ENCODE results near the gene MUC20.
"Not testable (repeated sequence)": the region's sequence is repeated elsewhere in the genome, so short reads cannot be mapped to it uniquely, and the experiment has no call there.

MUC20 gene

DNA sequence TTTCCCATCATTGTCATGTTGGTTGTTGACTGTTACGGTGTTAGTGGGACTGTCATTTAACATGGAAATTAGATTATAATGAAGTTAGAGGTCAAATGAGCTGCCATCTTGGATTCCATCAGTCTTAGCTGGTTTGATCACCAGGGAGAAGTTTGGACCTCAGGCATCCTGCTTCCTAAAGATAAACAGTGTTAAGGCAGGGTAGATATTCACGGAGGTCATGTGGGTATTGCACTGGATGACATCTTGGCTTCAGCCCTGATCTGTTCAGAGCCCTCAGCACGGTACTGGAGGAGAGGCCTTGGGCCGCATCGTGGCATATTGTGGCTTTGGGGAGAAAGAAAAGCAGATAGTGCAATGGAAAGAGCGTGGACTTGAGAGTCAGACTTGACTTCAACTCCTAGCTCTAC is 11.1 kb upstream of the MUC20 start:
- H3K27me3 ChIP-seq, result no peaks in the 10 kb centered on the region
- no peaks in the 10 kb centered on the region for H3K36me3 ChIP-seq
- H3K4me1 ChIP-seq (ENCODE audit: control insufficient read depth in 1 of 2, insufficient read depth in 1 of 2, low read depth in 1 of 2, low read length in 1 of 2), result no peaks in the 10 kb centered on the region
- no peak overlapping the region for H3K27ac ChIP-seq
- TF ChIP-seq, protein P1, sequence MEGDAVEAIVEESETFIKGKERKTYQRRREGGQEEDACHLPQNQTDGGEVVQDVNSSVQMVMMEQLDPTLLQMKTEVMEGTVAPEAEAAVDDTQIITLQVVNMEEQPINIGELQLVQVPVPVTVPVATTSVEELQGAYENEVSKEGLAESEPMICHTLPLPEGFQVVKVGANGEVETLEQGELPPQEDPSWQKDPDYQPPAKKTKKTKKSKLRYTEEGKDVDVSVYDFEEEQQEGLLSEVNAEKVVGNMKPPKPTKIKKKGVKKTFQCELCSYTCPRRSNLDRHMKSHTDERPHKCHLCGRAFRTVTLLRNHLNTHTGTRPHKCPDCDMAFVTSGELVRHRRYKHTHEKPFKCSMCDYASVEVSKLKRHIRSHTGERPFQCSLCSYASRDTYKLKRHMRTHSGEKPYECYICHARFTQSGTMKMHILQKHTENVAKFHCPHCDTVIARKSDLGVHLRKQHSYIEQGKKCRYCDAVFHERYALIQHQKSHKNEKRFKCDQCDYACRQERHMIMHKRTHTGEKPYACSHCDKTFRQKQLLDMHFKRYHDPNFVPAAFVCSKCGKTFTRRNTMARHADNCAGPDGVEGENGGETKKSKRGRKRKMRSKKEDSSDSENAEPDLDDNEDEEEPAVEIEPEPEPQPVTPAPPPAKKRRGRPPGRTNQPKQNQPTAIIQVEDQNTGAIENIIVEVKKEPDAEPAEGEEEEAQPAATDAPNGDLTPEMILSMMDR (IDR thresholded peaks at IDR 0.05), result no peak
- no peaks in the 10 kb centered on the region for H3K9me3 ChIP-seq
- H3K4me3 ChIP-seq (ENCODE audit: low read depth in 1 of 2, low read length in 1 of 2), result no peak overlapping the region

DNA sequence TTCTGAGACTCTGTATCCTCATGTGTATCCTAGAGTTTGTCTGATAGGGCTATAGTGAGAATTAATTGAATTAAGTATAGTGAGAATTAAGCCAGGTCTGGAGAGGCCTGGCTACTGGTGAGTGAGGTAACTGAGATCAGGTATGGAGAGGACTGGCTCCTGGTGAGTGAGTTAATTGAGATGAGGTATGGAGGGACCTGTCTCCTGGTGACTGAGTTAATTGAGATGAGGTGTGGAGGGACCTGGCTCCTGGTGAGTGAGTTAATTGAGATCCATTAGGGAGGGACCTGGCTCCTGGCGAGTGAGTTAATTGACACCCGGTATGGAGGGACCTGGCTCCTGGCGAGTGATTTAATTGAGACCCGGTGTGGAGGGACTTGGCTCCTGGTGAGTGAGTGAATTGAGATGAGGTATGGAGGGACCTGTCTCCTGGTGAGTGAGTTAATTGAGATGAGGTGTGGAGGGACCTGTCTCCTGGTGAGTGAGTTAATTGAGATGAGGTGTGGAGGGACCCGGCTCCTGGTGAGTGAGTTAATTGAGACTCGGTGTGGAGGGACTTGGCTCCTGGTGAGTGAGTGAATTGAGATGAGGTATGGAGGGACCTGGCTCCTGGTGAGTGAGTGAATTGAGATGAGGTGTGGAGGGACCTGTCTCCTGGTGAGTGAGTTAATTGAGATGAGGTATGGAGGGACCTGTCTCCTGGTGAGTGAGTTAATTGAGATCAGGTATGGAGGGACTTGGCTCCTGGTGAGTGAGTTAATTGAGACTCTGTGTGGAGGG is 10.5 kb upstream of the MUC20 start:
- H3K27ac ChIP-seq; H3K4me1 ChIP-seq (ENCODE audit: control insufficient read depth in 1 of 2, insufficient read depth in 1 of 2, low read depth in 1 of 2, low read length in 1 of 2); H3K9me3 ChIP-seq; H3K4me3 ChIP-seq (ENCODE audit: low read depth in 1 of 2, low read length in 1 of 2); H3K36me3 ChIP-seq; H3K27me3 ChIP-seq: not testable (repeated sequence)

DNA sequence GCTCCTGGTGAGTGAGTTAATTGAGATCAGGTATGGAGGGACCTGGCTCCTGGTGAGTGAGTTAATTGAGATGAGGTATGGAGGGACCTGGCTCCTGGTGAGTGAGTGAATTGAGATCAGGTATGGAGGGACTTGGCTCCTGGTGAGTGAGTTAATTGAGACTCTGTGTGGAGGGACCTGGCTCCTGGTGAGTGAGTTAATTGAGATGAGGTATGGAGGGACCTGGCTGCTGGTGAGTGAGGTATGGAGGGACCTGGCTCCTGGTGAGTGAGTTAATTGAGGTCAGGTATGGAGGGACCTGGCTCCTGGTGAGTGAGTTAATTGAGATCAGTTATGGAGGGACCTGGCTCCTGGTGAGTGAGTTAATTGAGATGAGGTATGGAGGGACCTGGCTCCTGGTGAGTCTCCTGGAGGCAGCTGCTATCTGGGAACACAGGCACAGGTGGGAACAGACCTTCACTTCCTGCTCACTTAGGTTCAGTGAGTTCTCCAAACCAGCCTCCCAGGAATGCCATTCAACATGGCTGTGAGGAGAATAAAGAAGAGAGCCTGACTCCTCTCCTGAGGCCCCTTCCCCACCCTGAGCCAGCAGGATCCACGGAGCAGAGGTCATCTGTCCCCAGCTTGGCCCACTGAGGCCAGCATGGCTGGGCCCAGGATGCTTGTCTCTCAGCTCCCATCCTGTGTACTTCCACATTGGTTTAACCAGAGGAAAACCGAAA is 9.5 kb upstream of the MUC20 start:
- not testable (repeated sequence) for H3K27ac ChIP-seq; H3K4me3 ChIP-seq (ENCODE audit: low read depth in 1 of 2, low read length in 1 of 2); H3K36me3 ChIP-seq; H3K4me1 ChIP-seq (ENCODE audit: control insufficient read depth in 1 of 2, insufficient read depth in 1 of 2, low read depth in 1 of 2, low read length in 1 of 2); H3K9me3 ChIP-seq; H3K27me3 ChIP-seq

DNA sequence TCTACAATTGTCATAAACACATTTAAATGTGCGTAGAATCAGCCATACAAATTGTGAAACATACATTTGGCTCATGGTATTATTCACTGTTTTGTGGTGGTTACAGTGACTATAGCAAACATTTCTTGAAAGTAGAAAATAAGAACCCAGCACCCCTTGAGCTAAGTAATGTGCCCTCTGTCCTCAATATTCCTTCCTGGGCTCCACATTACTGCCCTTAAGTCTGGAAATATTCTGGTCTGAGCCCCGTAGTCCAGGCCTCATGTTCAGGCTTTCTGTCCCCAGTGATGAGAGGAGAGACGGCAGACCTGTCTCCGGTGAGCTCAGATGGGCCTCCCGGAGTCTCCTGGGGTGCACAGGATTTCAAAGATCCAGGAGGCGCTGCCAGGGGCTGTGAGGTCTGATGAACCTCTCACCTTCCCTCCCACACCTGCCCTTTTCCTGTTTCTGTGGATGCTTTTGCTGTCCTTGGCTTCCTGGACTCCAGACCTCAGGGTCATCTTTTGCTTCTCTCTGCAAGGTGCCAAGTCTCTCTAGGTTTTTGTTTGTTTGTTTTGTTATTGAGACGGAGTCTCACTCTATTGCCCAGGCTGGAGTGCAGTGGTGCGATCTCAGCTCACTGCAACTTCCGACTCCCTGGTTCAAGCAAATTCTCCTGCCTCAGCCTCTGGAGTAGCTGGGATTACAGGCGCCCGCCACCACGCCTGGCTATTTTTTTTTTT is 8.8 kb upstream of the MUC20 start:
- TF ChIP-seq, protein P1 (IDR thresholded peaks at IDR 0.05), result no peak
- Histone ChIP-seq H3K36me3 (no peaks in the 10 kb centered on the region), H3K4me3 (ENCODE audit: low read depth in 1 of 2, low read length in 1 of 2) (no peak overlapping the region), H3K27ac (no peak overlapping the region), H3K9me3 (no peaks in the 10 kb centered on the region), H3K27me3 (no peaks in the 10 kb centered on the region), H3K4me1 (ENCODE audit: control insufficient read depth in 1 of 2, insufficient read depth in 1 of 2, low read depth in 1 of 2, low read length in 1 of 2) (no peaks in the 10 kb centered on the region)

DNA sequence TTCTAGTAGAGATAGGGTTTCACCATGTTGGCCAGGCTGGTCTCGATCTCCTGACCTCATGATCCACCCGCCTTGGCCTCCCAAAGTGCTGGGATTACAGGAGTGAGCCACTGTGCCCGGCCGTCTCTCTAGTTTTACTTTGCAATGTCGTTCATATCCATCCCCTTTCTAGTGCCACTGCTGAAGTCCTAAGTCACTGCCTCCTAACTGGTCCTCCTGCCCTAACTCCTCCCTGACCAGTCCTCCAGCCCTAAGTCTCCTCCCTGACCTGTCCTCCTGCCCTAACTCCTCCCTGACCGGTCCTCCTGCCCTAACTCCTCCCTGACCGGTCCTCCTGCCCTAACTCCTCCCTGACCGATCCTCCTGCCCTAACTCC is 8.3 kb upstream of the MUC20 start:
- H3K4me1 ChIP-seq (ENCODE audit: control insufficient read depth in 1 of 2, insufficient read depth in 1 of 2, low read depth in 1 of 2, low read length in 1 of 2); H3K27ac ChIP-seq; H3K27me3 ChIP-seq; H3K4me3 ChIP-seq (ENCODE audit: low read depth in 1 of 2, low read length in 1 of 2); H3K9me3 ChIP-seq; H3K36me3 ChIP-seq: not testable (repeated sequence)

DNA sequence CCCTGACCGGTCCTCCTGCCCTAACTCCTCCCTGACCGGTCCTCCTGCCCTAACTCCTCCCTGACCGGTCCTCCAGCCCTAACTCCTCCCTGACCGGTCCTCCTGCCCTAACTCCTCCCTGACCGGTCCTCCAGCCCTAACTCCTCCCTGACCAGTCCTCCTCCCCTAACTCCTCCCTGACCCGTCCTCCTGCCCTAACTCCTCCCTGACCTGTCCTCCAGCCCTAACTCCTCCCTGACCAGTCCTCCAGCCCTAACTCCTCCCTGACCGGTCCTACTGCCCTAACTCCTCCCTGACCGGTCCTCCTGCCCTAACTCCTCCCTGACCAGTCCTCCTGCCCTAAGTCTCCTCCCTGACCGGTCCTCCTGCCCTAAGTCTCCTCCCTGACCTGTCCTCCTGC is 7.6 kb upstream of the MUC20 start:
- H3K27me3 ChIP-seq; H3K27ac ChIP-seq; H3K4me1 ChIP-seq (ENCODE audit: control insufficient read depth in 1 of 2, insufficient read depth in 1 of 2, low read depth in 1 of 2, low read length in 1 of 2); H3K4me3 ChIP-seq (ENCODE audit: low read depth in 1 of 2, low read length in 1 of 2); H3K36me3 ChIP-seq; H3K9me3 ChIP-seq: not testable (repeated sequence)

DNA sequence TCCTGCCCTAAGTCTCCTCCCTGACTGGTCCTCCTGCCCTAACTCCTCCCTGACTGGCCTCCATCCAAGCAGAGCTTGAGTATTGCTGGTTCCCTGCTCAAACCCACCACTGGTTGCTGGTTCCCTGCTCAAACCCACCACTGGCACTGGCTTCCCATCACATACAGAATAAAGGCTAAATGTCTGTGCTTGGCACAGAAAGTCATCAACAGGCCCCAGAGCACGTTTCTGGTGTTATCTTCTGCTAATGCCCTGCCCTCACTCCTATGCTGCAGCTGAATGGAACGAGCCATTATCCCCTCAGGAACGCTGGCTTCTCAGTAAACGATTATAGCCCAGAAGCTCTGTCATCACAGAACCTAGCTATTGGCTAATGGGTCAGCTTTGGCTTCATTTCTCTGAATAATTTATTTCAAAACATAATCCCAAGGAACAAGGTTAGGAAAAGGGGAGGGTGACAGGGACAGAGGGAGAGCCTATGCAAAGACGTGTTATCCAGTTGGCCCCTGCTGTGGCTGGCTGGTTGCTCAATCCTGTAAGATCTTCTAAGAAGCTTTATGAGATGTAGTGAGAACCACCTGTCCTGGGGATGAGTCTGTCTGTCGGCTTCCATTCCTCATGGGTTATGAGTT is 6.3 kb upstream of the MUC20 start:
- Histone ChIP-seq H3K9me3 (no peaks in the 10 kb centered on the region), H3K4me1 (ENCODE audit: control insufficient read depth in 1 of 2, insufficient read depth in 1 of 2, low read depth in 1 of 2, low read length in 1 of 2) (no peaks in the 10 kb centered on the region), H3K4me3 (ENCODE audit: low read depth in 1 of 2, low read length in 1 of 2) (no peak overlapping the region), H3K27me3 (peaks cover 14% of the 10 kb centered on the region), H3K27ac (no peak overlapping the region), H3K36me3 (no peaks in the 10 kb centered on the region)
- TF ChIP-seq, protein P1 (IDR thresholded peaks at IDR 0.05), result no peak

All from neutrophil (primary cell).